ENCODE data around the gene PLEK2.
A peak's percentile ranks its signal among the peaks of the same experiment; 100 is the strongest.

- TF ChIP-seq CTCF (IDR thresholded peaks at IDR 0.05; ENCODE audit: insufficient read depth, low read length) (peak; percentile 14), GABPA (IDR thresholded peaks at IDR 0.05; ENCODE audit: low read depth) (no peak), POLR2AphosphoS5 (IDR thresholded peaks at IDR 0.05; ENCODE audit: low read depth) (no peak), REST (IDR thresholded peaks at IDR 0.05; ENCODE audit: insufficient replicate concordance, low read depth) (no peak)
These were observed 15.1 kb upstream of the PLEK2 start for GRCh38 chr14:67426983-67427606.
